Muscle layer of duodenum (tissue), 2 donors: ENCODE data around the gene OSMR.

ENCODE experiments used
- H3K27ac ChIP-seq: one replicate; pipeline ENCODE4 v1.7.0; 2013; ENCODE audit warnings: mild to moderate bottlenecking, low read length
- H3K27me3 ChIP-seq: one replicate; pipeline ENCODE4 v1.7.0; 2013; ENCODE audit warnings: low read depth, mild to moderate bottlenecking, control low read depth, low read length
- H3K36me3 ChIP-seq, 2 donors: one replicate each; pipeline ENCODE4 v1.7.0; 2013; ENCODE audit warnings: low read length in 2 of 2, control low read depth in 1 of 2, mild to moderate bottlenecking in 1 of 2; ENCODE audit not compliant: insufficient read depth in 2 of 2, control insufficient read depth in 1 of 2
- H3K4me1 ChIP-seq, 2 donors: one replicate each; pipeline ENCODE4 v1.7.0; 2013; ENCODE audit warnings: low read length in 2 of 2, mild to moderate bottlenecking in 2 of 2, control low read depth in 1 of 2, moderate library complexity in 1 of 2; ENCODE audit not compliant: insufficient read depth in 2 of 2, control insufficient read depth in 1 of 2
- H3K4me3 ChIP-seq, 2 donors: one replicate each; pipeline ENCODE4 v1.7.0; 2013; ENCODE audit warnings: low read length in 2 of 2, low read depth in 1 of 2, mild to moderate bottlenecking in 1 of 2
- H3K9me3 ChIP-seq, 2 donors: one replicate each; pipeline ENCODE4 v1.7.0; 2013; ENCODE audit warnings: low read length in 2 of 2, control low read depth in 1 of 2, mild to moderate bottlenecking in 1 of 2; ENCODE audit not compliant: control insufficient read depth in 1 of 2
- donor health status: healthy.

OSMR gene

DNA sequence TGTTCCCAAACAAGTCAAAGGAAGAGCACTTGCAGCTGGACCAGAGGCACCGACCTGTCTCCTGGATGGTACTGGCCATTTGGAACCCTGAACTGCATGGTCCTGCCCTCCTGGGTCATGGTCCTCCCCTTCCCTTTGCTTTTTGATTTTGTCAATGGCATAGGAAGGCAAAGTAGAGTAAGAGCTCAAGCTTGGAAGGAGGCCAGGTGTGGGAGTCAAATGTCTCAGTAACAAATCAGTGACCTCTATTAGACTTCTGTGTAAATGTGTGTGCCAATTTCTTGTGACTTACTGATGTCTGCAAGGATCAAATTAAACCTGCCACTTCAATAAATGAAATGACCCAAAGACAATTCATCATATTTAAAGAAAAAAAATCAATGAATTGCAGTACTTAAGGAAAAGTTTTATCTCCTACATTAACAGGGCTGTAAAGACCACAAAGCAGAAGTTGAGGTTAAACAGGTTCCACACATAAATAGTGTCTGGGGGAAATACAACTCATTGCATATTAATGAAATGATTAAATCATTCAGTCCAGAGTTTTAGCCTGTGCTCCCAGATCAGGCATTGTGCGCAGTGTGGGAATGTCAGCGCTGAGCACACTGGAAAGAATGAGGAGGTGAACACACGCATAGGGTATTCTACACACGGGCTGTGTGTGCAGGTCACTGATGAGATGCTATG lies 32.7 kb downstream of the OSMR start:
- H3K27me3 ChIP-seq, result no peaks in the 10 kb centered on the region
- H3K9me3 ChIP-seq, result no peaks in the 10 kb centered on the region
- no peak overlapping the region for H3K4me3 ChIP-seq
- H3K4me1 ChIP-seq, result no peaks in the 10 kb centered on the region
- no peak overlapping the region for H3K27ac ChIP-seq
- H3K36me3 ChIP-seq, result peaks cover 22 to 39% of the 10 kb centered on the region in 2 donors

DNA sequence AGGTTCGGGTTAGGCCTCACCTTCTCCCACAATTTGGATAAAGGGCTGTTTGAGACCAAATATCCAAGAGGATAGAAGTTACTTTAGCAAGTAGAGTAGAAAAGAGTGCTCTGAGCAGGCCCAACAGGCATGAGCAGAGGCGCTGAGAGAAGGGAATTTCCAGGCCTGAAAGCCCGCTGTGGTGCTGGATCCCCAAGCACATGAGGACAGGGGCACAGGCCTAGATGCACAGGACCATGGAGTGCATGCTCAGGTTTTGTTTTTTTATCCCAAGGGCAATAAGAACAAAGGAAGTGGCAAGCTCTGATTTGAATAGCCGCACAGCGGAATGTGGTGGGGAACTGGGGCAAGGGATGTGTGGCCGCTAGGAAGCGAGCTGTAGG lies 33.3 kb downstream of the OSMR start:
- Histone ChIP-seq H3K36me3 (peaks cover 26 to 43% of the 10 kb centered on the region in 2 donors), H3K9me3 (no peaks in the 10 kb centered on the region), H3K4me1 (no peaks in the 10 kb centered on the region), H3K27ac (no peak overlapping the region), H3K4me3 (no peak overlapping the region), H3K27me3 (no peaks in the 10 kb centered on the region)

DNA sequence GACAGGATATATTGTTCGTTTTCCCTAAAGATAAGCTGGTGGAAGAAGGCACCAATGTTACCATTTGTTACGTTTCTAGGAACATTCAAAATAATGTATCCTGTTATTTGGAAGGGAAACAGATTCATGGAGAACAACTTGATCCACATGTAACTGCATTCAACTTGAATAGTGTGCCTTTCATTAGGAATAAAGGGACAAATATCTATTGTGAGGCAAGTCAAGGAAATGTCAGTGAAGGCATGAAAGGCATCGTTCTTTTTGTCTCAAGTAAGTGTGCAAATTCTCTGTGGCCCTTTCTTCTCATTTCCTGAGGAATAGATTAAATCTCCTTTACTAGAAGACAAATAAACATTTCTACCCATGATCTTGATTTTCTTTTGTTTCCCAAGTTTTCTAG lies 38.0 kb downstream of the OSMR start:
- Histone ChIP-seq H3K27ac (no peak overlapping the region), H3K27me3 (no peaks in the 10 kb centered on the region), H3K36me3 (peaks cover 28 to 45% of the 10 kb centered on the region in 2 donors), H3K9me3 (no peaks in the 10 kb centered on the region), H3K4me3 (no peak overlapping the region), H3K4me1 (no peaks in the 10 kb centered on the region)

DNA sequence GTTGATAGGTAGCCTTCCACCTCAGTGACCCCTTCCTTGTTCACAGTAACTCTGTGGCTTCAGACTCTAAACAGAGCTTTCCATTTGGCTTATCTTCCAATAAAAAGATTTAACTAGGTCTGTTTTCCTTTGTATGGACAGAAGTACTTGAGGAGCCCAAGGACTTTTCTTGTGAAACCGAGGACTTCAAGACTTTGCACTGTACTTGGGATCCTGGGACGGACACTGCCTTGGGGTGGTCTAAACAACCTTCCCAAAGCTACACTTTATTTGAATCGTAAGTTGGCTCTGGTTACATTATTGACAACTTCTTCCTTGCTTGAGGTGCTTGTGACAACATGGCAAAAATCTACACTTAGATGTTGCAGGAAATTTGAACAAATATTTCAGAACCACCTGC lies 39.4 kb downstream of the OSMR start:
- peaks cover 28 to 41% of the 10 kb centered on the region in 2 donors for H3K36me3 ChIP-seq
- no peak overlapping the region for H3K27ac ChIP-seq
- no peaks in the 10 kb centered on the region for H3K4me1 ChIP-seq
- H3K27me3 ChIP-seq, result no peaks in the 10 kb centered on the region
- no peaks in the 10 kb centered on the region for H3K9me3 ChIP-seq
- no peak overlapping the region for H3K4me3 ChIP-seq

DNA sequence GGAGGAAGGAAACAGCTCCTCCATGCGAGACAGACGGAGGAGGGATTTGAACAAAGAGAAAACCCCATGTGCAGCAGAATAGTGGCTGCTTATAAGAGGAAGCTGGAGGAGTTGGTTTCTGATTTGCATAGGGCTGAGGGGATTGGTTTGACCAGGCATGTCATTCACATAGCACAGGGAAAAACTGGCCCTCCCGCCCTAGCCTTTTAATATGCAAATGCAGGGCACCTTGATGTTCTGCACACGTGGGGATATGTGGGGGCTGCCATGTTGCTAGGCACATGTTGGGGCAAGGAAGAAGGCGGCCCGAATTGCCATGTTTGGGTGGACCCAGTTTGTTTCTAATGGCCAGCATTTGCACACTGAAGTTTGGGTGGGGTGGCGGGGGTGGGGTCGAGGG lies 42.2 kb downstream of the OSMR start:
- H3K4me3 ChIP-seq, result no peak overlapping the region

DNA sequence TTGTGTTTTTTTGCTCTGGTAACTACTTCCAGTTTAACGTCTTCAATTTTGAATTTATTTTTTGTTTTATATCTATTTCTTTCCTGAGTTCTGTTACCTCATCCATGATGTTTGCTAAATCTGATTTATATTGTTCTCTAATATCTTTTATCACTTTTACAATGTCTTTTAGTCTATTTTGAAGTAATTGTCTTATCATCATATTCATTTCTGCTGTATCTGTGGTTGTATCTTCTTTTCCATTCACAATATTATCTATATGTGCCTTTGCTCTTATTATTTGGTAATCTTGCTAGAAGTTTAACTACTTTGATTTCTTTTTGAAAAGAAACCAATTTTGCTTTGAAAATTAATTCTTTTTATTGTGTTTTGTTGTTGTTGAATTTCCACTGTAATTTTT lies 43.6 kb downstream of the OSMR start:
- Histone ChIP-seq H3K27ac (no peak overlapping the region), H3K4me1 (no peaks in the 10 kb centered on the region), H3K27me3 (no peaks in the 10 kb centered on the region), H3K9me3 (no peaks in the 10 kb centered on the region), H3K4me3 (no peak overlapping the region), H3K36me3 (peaks cover 15 to 25% of the 10 kb centered on the region in 2 donors)

More for the DNA sequence above, 42.2 kb downstream of the OSMR start:
- Histone ChIP-seq H3K27ac (no peak overlapping the region), H3K9me3 (no peaks in the 10 kb centered on the region), H3K27me3 (no peaks in the 10 kb centered on the region), H3K4me1 (no peaks in the 10 kb centered on the region), H3K36me3 (peaks cover 22 to 38% of the 10 kb centered on the region in 2 donors)

DNA sequence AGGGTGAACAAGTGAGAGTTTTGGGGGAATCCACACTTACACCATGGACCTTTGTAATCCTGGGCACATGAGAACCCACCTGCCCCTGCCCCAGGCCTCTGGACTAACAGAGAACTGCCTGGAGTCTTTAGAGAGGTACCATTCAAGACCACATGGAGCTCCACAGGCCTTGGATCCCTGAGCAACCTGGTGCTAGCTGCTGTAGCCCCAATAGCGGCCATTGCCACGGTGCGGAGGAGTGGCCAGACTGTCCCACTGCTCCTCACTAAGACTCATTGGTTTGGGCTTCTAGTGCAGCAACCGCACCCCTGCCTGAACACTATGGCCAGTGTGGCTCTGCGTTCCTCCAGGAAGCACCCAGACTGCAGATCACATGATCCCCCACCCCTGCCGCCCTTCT lies 45.8 kb downstream of the OSMR start:
- no peaks in the 10 kb centered on the region for H3K27me3 ChIP-seq
- no peak overlapping the region for H3K4me3 ChIP-seq
- no peaks in the 10 kb centered on the region for H3K4me1 ChIP-seq
- peaks cover 0 to 7% of the 10 kb centered on the region in 2 donors for H3K9me3 ChIP-seq
- no peak overlapping the region for H3K27ac ChIP-seq
- H3K36me3 ChIP-seq, result peaks cover 0 to 6% of the 10 kb centered on the region in 2 donors

DNA sequence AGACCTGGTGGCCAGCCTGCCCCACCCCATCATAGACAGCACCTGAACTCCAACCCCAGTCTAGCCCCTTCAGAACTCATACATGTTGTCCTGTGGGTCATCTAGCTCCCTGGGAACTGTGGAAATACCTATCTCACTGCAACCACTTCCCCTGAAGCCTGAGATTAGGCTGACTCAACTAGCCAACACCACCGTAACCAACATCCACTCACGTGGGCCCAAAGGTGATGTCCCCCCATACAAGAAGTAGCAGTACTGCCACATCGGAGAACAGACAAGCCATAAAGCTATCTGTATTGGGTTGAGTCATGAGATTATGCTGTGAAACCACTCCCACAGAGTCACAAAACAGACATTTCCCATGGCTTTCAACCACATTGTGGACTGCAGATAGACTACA lies 46.6 kb downstream of the OSMR start:
- H3K27ac ChIP-seq, result no peak overlapping the region
- H3K4me1 ChIP-seq, result no peaks in the 10 kb centered on the region
- H3K27me3 ChIP-seq, result no peaks in the 10 kb centered on the region
- H3K9me3 ChIP-seq, result peaks cover 0 to 11% of the 10 kb centered on the region in 2 donors
- H3K36me3 ChIP-seq, result peaks cover 0 to 9% of the 10 kb centered on the region in 2 donors
- no peak overlapping the region for H3K4me3 ChIP-seq

DNA sequence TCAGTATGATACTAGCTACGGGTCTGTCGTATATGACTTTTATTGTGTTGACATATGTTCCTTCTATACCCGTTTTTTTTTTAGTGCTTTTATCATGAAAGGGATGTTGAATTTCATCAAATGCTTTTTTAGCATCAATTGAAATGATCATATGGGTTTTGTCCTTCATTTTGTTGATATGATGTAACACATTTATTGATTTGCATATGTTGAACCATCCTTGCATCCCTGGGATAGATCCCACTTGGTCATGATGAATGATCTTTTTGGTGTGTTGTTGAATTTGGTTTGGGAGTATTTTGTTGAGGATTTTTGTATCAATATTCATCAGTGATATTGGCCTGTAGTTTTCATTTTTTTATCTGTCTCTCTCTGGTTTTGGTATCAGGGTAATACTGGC lies 50.9 kb downstream of the OSMR start:
- Histone ChIP-seq H3K9me3 (peaks cover 0 to 11% of the 10 kb centered on the region in 2 donors), H3K27ac (no peak overlapping the region), H3K27me3 (no peaks in the 10 kb centered on the region)

DNA sequence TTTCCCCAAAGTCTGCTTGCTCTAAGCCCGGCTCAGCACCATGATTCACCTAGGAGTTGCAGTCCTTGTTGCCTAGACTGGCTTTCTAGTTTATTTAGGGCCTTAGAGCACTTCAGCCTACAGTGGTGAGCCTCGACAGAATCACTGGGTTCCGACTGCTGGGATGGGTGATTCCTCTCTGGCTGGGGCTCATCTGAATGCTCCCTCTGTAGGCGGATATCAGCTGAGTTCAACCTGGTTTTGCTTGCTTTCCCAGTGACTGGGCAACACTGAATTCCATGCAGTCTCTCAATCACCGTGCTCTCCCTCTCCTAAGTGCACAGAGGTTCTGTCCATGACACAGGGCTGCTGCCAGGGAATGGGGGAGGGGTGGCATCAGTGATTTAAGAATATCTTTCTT lies 54.1 kb downstream of the OSMR start:
- no peak overlapping the region for H3K4me3 ChIP-seq
- no peaks in the 10 kb centered on the region for H3K4me1 ChIP-seq
- no peaks in the 10 kb centered on the region for H3K27me3 ChIP-seq
- H3K36me3 ChIP-seq, result peaks cover 17 to 37% of the 10 kb centered on the region in 2 donors
- no peak overlapping the region for H3K27ac ChIP-seq
- H3K9me3 ChIP-seq, result peaks cover 0 to 11% of the 10 kb centered on the region in 2 donors

More for the DNA sequence above, 50.9 kb downstream of the OSMR start:
- Histone ChIP-seq H3K4me3 (no peak overlapping the region), H3K4me1 (no peaks in the 10 kb centered on the region), H3K36me3 (peaks cover 0 to 11% of the 10 kb centered on the region in 2 donors)

DNA sequence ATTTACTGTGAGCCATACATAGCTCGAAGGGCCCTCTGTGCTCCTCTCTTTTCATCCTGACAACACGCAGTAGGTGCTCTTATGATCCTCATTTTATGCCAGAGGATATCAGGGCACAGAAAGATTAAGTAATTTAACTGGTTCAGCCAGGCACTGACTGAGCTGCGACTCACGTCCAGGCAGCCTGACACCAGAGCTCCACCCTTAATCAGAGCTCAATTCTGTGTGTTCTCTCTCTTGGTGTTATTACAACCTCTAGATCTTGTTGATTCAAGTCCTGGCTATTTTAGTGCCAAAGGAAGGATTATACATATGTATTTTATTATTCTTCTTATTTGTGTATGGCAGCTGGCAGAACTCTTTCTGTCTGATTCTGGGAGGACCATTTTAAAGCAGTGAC lies 59.7 kb downstream of the OSMR start:
- Histone ChIP-seq H3K4me3 (no peak overlapping the region), H3K36me3 (peaks cover 25 to 62% of the 10 kb centered on the region in 2 donors), H3K27me3 (no peaks in the 10 kb centered on the region)

DNA sequence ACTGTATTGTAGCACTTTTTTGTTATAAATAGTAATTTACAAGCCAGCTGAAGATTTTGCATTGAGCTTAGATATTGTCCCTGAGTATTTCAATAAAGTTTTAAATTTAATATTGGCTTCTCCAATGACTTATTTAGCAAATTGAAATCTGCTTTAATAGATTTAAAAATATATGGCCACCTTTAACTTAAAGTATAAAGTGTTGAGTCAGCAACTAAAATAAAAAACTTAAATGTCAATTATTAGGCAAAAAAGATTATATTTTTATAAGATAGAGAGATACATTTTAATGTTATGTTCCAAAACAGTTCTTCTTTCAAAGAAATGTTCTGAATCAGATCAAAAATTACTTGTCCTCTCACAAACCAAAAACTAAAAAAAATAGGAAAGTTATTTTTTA lies 60.7 kb downstream of the OSMR start:
- Histone ChIP-seq H3K4me3 (no peak overlapping the region), H3K4me1 (no peaks in the 10 kb centered on the region), H3K27ac (no peak overlapping the region), H3K36me3 (peaks cover 25 to 57% of the 10 kb centered on the region in 2 donors), H3K9me3 (no peaks in the 10 kb centered on the region), H3K27me3 (no peaks in the 10 kb centered on the region)

More for the DNA sequence above, 59.7 kb downstream of the OSMR start:
- H3K9me3 ChIP-seq, result no peaks in the 10 kb centered on the region
- H3K27ac ChIP-seq, result no peak overlapping the region
- H3K4me1 ChIP-seq, result no peaks in the 10 kb centered on the region
